ENCODE measurements around the gene SENP1. TPM values are rescaled to one million over a fixed set of nuclear protein-coding genes. Genes with fewer than 3 reads are reported as not detected.
A peak's percentile ranks its signal among the peaks of the same experiment; 100 is the strongest.

SENP1 gene
- total and polyA plus RNA-seq, 2 experiments from 2014 or later = 8.6 to 27.7 TPM

DNA sequence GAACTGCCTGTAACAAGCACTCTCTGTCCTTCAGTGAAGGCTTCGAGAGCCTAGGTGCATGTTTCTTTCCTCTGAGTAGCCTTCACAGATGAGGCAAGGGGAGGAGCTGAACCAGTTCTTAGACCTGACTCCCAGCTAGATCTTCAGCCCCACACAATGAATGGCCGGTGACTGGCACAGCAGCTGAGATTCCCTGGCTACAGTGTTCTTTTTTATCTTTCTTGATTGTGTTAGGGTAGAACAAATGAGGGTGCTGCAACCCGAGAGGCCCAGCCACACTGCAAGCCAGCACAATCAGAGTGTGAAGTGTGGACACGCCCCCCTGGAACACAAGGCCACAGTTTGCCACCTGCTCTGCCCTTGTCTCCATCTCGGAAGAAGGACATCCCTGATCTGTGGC lies 82.5 kb downstream of the SENP1 start:
- no peaks in the 10 kb centered on the region; the same call in 2 of the 3 replicates for H3K36me3 Mint-ChIP-seq (ENCODE audit: low read depth)
- Histone ChIP-seq H3K27me3 (ENCODE audit: insufficient read depth) (peaks cover 100% of the 10 kb centered on the region), H3K4me3 (0 out of 2 replicates have a peak overlapping the region, but pooled peaks have one; percentile 21), H3K79me2 (replicated peaks; ENCODE audit: insufficient read depth) (no peaks in the 10 kb centered on the region), H3K4me2 (peak overlapping the region; percentile 60), H3K9me2 (ENCODE audit: insufficient read depth) (no peaks in the 10 kb centered on the region), H3K27ac (ENCODE audit: low read depth) (no peak overlapping the region), H2AFZ (no peak overlapping the region), H4K20me1 (replicated peaks; ENCODE audit: insufficient read depth) (peaks cover 18% of the 10 kb centered on the region), H3K4me1 (ENCODE audit: insufficient read depth) (peaks cover 15% of the 10 kb centered on the region), H3K36me3 (ENCODE audit: insufficient read depth) (no peaks in the 10 kb centered on the region), H3F3A (replicated peaks; ENCODE audit: low read depth) (no peaks in the 10 kb centered on the region)
- H3K4me3 Mint-ChIP-seq = peak overlapping the region; percentile 36; the same call in 1 of the 3 replicates
- DNase-seq (ENCODE audit: low spot score) (peak; percentile 34), ATAC-seq (peak; percentile 3)
- no peak overlapping the region for H3K27ac Mint-ChIP-seq
- H3K9me3 Mint-ChIP-seq = no peaks in the 10 kb centered on the region
- peaks cover 100% of the 10 kb centered on the region for H3K27me3 Mint-ChIP-seq (ENCODE audit: insufficient read depth, low read depth, poor library complexity)
- TF ChIP-seq EZH2phosphoT487 (IDR thresholded peaks at IDR 0.05; ENCODE audit: unreplicated experiment) (no peak), POLR2AphosphoS5 (IDR thresholded peaks at IDR 0.05; ENCODE audit: low read depth) (no peak), CREB1 (CRISPR knock-in tag; IDR thresholded peaks at IDR 0.05; ENCODE audit: low read depth) (no peak), NANOG (IDR thresholded peaks at IDR 0.05; ENCODE audit: borderline replicate concordance) (no peak), ZNF114 (CRISPR knock-in tag; IDR thresholded peaks at IDR 0.05) (no peak)
- TF ChIP-seq, protein P1, sequence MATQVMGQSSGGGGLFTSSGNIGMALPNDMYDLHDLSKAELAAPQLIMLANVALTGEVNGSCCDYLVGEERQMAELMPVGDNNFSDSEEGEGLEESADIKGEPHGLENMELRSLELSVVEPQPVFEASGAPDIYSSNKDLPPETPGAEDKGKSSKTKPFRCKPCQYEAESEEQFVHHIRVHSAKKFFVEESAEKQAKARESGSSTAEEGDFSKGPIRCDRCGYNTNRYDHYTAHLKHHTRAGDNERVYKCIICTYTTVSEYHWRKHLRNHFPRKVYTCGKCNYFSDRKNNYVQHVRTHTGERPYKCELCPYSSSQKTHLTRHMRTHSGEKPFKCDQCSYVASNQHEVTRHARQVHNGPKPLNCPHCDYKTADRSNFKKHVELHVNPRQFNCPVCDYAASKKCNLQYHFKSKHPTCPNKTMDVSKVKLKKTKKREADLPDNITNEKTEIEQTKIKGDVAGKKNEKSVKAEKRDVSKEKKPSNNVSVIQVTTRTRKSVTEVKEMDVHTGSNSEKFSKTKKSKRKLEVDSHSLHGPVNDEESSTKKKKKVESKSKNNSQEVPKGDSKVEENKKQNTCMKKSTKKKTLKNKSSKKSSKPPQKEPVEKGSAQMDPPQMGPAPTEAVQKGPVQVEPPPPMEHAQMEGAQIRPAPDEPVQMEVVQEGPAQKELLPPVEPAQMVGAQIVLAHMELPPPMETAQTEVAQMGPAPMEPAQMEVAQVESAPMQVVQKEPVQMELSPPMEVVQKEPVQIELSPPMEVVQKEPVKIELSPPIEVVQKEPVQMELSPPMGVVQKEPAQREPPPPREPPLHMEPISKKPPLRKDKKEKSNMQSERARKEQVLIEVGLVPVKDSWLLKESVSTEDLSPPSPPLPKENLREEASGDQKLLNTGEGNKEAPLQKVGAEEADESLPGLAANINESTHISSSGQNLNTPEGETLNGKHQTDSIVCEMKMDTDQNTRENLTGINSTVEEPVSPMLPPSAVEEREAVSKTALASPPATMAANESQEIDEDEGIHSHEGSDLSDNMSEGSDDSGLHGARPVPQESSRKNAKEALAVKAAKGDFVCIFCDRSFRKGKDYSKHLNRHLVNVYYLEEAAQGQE (IDR thresholded peaks at IDR 0.05; ENCODE audit: unreplicated experiment) = no peak
- TF ChIP-seq, protein P2, sequence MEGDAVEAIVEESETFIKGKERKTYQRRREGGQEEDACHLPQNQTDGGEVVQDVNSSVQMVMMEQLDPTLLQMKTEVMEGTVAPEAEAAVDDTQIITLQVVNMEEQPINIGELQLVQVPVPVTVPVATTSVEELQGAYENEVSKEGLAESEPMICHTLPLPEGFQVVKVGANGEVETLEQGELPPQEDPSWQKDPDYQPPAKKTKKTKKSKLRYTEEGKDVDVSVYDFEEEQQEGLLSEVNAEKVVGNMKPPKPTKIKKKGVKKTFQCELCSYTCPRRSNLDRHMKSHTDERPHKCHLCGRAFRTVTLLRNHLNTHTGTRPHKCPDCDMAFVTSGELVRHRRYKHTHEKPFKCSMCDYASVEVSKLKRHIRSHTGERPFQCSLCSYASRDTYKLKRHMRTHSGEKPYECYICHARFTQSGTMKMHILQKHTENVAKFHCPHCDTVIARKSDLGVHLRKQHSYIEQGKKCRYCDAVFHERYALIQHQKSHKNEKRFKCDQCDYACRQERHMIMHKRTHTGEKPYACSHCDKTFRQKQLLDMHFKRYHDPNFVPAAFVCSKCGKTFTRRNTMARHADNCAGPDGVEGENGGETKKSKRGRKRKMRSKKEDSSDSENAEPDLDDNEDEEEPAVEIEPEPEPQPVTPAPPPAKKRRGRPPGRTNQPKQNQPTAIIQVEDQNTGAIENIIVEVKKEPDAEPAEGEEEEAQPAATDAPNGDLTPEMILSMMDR (conservative IDR thresholded peaks at IDR 0.05; ENCODE audit: low read depth in 2 of 2) = no peak
- TF ChIP-seq, protein P3, sequence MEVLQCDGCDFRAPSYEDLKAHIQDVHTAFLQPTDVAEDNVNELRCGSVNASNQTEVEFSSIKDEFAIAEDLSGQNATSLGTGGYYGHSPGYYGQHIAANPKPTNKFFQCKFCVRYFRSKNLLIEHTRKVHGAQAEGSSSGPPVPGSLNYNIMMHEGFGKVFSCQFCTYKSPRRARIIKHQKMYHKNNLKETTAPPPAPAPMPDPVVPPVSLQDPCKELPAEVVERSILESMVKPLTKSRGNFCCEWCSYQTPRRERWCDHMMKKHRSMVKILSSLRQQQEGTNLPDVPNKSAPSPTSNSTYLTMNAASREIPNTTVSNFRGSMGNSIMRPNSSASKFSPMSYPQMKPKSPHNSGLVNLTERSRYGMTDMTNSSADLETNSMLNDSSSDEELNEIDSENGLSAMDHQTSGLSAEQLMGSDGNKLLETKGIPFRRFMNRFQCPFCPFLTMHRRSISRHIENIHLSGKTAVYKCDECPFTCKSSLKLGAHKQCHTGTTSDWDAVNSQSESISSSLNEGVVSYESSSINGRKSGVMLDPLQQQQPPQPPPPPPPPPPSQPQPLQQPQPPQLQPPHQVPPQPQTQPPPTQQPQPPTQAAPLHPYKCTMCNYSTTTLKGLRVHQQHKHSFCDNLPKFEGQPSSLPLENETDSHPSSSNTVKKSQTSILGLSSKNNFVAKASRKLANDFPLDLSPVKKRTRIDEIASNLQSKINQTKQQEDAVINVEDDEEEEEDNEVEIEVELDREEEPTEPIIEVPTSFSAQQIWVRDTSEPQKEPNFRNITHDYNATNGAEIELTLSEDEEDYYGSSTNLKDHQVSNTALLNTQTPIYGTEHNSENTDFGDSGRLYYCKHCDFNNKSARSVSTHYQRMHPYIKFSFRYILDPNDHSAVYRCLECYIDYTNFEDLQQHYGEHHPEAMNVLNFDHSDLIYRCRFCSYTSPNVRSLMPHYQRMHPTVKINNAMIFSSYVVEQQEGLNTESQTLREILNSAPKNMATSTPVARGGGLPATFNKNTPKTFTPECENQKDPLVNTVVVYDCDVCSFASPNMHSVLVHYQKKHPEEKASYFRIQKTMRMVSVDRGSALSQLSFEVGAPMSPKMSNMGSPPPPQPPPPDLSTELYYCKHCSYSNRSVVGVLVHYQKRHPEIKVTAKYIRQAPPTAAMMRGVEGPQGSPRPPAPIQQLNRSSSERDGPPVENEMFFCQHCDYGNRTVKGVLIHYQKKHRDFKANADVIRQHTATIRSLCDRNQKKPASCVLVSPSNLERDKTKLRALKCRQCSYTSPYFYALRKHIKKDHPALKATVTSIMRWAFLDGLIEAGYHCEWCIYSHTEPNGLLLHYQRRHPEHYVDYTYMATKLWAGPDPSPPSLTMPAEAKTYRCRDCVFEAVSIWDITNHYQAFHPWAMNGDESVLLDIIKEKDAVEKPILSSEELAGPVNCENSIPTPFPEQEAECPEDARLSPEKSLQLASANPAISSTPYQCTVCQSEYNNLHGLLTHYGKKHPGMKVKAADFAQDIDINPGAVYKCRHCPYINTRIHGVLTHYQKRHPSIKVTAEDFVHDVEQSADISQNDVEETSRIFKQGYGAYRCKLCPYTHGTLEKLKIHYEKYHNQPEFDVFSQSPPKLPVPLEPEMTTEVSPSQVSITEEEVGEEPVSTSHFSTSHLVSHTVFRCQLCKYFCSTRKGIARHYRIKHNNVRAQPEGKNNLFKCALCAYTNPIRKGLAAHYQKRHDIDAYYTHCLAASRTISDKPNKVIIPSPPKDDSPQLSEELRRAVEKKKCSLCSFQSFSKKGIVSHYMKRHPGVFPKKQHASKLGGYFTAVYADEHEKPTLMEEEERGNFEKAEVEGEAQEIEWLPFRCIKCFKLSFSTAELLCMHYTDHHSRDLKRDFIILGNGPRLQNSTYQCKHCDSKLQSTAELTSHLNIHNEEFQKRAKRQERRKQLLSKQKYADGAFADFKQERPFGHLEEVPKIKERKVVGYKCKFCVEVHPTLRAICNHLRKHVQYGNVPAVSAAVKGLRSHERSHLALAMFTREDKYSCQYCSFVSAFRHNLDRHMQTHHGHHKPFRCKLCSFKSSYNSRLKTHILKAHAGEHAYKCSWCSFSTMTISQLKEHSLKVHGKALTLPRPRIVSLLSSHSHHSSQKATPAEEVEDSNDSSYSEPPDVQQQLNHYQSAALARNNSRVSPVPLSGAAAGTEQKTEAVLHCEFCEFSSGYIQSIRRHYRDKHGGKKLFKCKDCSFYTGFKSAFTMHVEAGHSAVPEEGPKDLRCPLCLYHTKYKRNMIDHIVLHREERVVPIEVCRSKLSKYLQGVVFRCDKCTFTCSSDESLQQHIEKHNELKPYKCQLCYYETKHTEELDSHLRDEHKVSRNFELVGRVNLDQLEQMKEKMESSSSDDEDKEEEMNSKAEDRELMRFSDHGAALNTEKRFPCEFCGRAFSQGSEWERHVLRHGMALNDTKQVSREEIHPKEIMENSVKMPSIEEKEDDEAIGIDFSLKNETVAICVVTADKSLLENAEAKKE (CRISPR knock-in tag; IDR thresholded peaks at IDR 0.05) = no peak
- peaks cover 31% of the 10 kb centered on the region for H3K4me1 Mint-ChIP-seq
